Measurements from ENCODE around the gene C2orf49.

C2orf49 gene

GRCh38 chr2:105384216-105384615 lies 46.9 kb downstream of the C2orf49 start:
- no peak for DNase-seq

- no peak for DNase-seq
Measured at GRCh38 chr2:105384861-105385260, 47.5 kb downstream of the C2orf49 start.

- DNase-seq = no peak
Measured at GRCh38 chr2:105385731-105386540, 48.6 kb downstream of the C2orf49 start.

DNA sequence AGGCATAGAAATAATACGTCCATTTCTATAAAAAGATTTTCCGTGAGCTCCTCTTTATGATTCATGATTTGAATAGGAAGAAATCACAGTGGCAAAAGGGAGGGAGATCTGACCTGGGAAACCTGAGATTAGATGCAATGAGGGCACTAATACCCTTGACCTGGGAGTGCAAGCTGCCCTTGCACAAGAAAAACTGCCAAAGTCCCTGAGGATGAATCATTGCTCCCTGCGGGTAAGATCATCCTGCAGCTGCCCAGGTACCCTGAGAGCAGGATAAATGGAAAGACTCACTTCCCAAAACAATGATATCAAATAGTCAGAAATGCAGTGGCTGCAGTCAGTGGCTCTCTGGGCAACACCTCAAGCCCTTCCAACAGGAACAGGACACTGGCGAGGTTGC lies 49.9 kb downstream of the C2orf49 start:
- no peak for DNase-seq

DNA sequence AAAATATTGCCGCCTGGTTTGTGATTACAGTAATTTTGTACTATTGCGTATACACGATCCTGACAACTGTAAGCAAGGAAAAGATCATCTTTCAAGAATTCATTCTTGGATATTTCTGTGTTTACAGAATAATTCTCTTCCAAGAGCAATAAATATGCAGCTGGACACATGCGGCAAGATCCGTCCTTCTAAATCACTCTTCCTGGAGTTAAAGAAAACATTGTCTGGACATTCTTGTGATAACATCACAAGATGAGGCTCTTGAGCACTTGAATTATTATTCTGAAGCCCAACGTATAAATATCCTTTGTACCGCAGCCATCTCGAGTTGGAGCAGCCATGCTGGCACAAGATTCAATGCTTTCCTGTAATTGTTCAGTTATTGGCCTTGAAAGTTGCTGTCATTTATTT lies 51.6 kb downstream of the C2orf49 start:
- DNase-seq = no peak

GRCh38 chr2:105390454-105390853 lies 53.1 kb downstream of the C2orf49 start:
- DNase-seq = no peak

DNA sequence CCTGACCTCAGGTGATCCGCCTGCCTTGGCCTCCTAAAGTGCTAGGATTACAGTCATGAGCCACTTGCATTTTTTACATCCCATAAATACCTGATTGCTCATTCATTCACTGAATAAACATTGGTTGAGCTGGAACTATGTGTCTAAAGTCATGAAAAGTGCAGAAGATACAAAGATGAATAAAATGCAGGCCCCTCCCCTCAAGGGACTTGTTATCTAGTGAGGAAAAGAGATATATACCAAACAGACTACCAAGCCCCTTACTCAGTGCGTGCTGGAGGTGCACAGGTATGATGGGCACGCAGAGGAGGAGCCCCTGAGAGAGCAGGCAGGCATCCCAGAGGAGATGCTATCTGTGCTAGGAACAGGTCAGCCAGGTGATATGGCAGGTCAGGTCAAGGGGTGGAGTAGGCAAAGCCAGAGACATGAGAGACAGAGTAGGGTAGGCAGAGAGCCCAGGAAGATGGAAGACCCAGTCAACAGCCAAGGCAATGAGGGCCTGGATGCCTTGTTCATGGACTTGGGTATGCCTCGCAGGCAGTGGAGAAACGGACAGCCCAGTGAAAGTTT lies 53.8 kb downstream of the C2orf49 start:
- DNase-seq = no peak

- no peak for DNase-seq
Measured at GRCh38 chr2:105391763-105392662, 54.7 kb downstream of the C2orf49 start.

DNA sequence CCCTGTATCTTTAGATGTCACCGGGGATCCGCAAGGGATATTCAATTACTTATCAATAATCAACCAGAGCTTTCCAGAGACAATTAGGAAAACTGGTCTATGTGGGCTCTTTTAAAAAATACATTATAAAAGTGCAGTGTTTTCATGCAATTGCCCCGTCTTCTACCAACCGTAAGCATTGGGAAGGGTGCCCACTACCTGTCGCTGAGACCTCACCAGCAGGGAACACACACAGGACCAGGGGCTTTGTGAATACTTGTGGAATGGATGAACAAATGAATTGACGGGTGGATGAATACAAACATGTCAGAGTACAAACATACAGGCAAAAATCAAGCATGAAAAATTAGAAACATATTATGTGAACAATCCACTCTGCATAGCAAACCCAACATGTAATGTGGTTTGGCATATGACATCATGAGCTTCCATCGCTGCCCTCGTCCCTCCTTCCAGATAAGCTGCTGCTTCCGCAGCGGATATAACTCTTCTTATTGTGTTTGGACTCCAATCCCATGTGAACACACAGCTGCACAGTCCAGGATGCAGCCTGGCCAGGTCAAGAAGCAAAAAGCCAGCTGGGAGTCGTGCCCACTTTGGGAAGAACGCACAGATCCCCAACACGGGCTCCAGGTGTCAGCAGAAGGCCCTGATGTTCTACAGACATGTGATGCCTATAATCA lies 56.2 kb downstream of the C2orf49 start:
- no peak for DNase-seq

- DNase-seq = no peak
Measured at GRCh38 chr2:105394951-105395611, 57.7 kb downstream of the C2orf49 start.

GRCh38 chr2:105395691-105396090 lies 58.4 kb downstream of the C2orf49 start:
- no peak for DNase-seq

DNA sequence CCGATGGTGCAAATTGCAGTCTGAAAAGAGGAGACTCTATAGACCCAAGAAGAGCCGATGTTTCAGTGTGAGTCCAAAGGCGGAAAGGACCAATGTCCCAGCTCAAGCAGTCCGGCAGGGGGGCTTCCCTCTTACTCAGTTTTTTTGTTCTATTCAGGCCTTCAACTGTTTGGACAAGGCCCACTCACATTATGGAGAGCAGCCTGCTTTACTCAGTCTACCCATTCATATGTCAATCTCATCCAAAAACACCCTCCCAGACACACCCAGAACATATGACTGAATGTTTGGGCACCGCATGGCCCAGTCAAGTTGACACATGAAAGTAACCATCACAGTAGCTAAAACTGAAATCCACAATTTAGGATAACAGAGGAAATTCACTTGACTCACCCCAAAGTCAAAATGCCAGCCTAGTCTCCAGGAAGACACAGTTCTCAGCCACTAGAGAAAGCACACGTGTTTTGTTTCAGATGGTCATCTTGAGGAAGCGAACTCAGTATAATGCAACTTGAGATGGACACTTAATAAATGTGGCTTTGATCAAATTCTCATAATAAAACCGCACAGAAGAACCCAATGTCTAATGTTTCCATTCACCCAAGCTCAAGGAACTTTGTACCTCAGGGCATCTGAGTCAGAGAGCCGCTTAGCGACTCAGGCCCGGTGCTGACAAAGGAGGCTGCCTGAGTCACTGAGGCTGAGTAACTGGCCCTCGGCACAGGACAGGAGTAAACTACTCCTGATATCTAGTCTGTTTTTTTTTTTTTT lies 59.1 kb downstream of the C2orf49 start:
- no peak for DNase-seq

DNA sequence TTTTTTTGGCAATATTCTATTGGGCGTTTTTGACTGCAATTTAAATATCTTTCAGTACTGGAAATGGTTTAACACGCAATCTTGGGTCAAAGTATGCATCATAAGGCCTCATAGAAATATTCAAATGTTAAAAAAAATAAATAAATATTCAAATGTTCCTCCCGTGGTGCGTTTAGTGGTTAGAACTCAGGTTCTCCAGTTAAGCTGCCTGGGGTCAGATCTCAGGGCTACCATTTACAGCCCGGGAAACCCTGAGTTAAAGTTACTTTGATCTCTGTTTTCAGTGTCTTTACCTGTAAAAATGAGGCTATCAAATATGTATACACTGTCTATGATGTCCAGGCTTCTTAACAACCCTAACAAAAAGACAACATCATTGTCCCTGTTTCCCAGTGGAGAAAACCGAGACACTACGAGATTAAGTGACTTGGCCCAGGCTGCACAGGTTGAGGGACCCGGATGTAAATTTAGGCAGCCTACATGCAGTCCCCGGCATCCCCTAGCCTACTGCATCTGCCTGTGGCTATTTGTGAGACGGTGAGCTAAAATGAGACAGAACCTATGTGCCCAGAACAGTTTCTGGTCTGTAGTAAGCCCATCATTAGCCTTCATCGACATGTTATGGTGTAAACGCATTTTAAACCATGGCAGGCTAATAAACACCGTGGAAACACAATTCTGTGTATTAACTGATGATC lies 59.8 kb downstream of the C2orf49 start:
- no peak for DNase-seq

DNA sequence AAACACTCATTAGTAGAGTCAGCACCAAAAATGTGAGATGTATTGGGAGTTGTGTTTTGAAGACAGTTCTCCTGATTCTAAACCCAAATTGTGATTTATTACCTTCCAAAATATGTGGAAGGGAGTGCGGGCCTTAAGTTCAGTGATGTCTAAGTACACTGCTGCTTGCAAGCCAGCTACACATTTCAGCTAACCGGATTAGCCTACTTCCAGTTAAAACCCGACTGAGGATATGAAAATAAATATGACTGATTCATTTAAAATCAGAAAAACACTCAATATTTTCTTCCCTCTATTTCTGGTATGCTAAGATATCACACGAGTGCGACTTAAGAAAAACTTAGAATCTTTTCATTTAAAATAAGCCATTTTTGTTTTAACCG lies 60.6 kb downstream of the C2orf49 start:
- DNase-seq = no peak

GRCh38 chr2:105398336-105399206 lies 61.2 kb downstream of the C2orf49 start, which contains the start of gene FHL2:
FHL2 (minus strand) TSS chr2:105399051; CDS start chr2:105386516, 12,535 bp downstream.
- DNase-seq = peak; percentile 22
